Activated CD4-positive, alpha-beta T cell treated with anti-CD3 and anti-CD28 coated beads for 24 hours (primary cell): ENCODE measurements around the gene IRF7.
A peak's percentile ranks its signal among the peaks of the same experiment; 100 is the strongest.

Experiments used
- DNase-seq, 2 donors: peaks; one replicate each; pipeline ENCODE4 v3.0.0-alpha.2; 2020; ENCODE audit warnings: low read depth in 2 of 2

Gene IRF7

GRCh38 chr11:607971-608659 is 7.6 kb downstream of the IRF7 start:
- no peak for DNase-seq

- DNase-seq, result no peak
These were observed 8.6 kb downstream of the IRF7 start for GRCh38 chr11:607020-607780.

GRCh38 chr11:606245-606644 is 9.5 kb downstream of the IRF7 start:
- DNase-seq, result no peak

DNA sequence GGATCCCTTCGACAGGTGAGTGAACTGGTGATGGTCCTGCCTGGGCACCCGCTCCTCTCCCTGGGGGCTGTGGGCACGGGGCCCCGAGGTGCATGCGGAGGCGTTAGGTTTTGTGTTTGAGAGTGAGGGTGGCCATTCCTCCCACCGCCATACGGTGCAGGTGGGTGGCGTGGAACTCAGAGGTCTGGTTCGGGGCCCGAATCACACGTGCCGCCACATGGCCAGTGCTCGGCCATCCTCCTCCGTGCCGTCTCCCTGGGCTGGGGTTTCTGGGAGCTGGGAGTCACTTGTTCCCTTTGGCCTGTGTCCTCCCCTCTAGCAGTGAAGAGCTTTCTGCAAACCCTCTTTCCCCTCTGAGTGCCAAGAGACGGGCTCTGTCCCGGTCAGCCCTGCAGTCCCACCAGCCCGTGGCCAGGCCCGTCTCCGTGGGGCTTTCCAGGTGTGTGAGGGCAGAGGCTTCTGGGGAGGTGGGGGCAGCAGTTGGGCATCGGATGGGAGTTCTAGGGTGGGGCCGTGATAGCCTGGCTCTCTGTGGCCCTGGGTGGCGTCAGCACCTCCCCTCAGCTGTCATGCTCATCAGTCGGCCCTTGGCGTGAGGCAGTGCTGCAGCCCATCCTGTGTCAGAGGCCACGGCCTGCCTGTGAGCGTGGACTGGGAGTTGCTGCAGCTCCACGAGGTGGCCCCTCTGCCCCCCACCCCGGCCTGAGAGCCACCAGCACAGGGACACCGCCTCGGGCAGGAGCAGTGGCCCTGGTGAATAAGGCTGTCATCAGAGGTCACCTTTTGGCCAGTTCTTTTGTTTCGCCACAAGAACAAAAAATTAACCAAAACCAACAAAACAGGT is 10.2 kb downstream of the IRF7 start:
- no peak for DNase-seq

DNA sequence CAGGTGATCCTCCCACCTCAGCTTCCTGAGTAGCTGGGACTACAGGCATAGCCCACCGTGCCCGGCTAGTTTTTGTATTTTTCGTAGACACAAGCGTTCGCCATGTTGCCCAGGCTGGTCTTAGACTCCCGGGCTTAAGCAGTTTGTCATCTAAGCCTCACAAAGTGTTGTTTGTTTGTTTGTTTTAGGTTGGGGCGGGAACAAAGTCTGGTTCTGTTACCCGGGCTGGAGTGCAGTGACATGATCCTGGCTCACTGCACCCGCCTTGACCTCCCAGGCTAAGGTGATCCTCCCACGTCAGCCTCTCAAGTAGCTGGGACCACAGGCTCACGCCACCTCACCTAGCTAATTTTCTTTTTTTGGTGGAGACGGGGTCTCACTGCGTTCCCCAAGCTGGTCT is 12.6 kb downstream of the IRF7 start:
- DNase-seq, result no peak

DNA sequence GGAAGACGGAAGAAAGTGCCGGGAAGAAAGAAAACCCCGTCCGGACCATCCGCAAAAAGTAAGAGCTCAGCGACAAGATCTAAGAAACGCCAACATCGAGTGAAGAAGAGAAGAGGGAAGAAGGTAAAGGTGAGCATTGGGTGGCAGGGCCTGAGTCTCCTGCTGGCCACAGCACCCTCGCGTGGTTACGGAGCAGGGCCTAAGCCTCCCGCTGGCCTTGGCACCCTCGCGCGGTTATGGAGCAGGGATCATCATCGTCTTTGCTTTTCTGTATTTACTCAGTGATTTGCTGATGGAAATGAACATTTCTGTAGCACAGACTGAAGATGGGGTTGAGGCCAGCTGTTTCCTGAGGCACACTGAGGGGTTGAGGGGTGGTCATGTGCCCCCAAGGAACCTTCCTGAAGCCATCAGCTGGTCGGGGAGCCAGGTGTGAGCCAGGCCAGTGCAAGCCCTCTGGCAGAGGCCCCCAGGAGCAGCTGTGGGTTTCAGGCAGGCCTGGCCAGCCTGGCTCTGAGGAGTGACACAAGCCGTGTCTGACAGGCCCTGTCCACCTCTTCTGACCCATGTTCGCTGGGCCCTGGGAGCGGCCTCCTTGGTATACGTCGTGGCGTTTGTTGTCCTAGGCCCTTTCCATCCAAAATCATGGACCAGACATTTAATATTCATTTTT is 14.0 kb downstream of the IRF7 start:
- DNase-seq, result no peak

- no peak for DNase-seq
These were observed 17.6 kb downstream of the IRF7 start for GRCh38 chr11:598005-598680.

DNA sequence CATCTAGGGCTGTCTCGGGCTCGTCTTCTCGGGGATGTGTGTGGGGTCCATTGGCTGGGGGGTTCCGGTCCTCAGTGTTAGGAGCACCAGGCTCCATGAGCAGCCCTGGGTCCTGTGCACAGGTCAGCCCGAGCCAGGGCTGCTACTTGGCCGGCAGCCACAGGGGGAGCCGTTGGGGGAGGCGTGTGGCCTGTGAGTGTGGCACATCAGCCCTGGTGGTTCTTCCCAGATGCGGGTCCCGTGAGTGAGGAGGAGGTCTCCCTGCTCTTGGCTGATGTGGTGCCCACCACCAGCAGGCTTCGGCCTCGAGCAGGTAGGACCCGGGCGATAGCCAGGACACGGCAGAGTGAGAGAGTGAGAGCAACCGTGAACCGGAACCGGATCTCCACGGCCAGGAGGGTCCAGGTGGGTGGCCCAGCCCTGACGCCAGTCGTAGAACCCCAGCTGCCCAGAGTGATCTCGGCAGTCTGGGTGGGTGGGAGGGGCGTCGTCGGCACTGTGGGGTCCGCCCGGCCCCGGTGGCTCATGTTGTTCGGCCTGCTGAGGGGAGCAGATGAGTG is 18.5 kb downstream of the IRF7 start:
- no peak for DNase-seq

GRCh38 chr11:596374-596773 is 19.4 kb downstream of the IRF7 start:
- DNase-seq, result no peak

DNA sequence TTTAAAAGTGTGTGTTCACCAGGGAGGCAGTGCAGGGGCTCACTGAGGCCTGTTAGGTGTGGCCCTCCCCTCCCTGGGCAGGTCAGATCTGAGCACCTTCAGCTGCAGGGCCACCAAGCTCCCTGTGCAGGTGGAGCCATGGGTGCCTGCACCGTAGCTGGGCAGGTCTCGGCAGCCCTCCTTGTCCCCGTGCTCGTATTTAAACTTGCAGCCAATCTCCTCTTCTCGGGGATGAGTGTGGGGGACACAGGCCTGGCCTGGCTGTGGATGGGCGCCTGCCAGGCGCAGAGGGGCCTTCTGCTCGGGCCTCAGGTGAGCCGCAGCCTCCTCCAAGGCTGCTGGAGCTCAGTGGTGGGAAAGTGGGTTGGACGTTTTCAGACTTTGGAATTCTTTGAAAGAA is 20.4 kb downstream of the IRF7 start:
- DNase-seq, result no peak

DNA sequence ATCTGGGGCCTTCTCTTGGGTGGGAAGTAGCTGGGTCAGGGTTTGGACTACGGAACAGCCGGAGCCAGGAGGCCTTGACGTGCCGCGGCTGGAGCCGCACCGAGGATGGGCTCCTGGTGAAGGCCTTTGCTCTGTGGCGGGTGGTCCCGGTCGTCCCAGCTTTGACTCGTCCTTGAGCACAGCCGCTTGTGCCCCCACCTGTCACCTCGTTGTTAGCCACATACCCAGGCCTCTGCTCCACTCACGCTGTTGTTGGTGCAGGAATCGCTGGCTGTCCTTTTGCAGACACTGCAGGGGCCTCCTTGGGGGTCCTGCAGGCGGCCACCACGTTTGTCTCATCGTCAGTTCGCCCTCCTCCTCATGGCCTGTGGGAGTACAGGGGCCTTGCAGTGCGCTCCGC is 22.4 kb downstream of the IRF7 start:
- DNase-seq, result no peak

DNA sequence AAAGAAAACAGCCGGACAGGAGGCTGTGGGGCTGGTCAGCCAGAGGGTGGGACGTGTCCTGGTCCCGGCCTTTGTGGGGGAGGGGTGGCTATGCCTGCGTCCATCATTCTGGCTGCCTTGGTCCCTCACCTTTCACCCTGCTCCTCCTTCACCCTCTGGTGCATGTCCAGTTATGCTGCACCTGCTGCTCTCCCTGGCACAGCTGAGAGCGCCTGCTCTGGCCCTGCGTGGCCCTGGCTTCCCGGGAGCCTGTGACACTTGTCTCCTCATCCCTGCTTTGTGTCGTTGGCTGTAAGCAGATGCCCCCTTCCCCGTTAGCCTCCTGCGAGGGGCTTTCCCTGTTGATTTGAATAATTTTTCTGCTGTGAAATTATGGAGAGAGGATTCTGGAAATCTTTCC is 22.8 kb downstream of the IRF7 start:
- no peak for DNase-seq

DNA sequence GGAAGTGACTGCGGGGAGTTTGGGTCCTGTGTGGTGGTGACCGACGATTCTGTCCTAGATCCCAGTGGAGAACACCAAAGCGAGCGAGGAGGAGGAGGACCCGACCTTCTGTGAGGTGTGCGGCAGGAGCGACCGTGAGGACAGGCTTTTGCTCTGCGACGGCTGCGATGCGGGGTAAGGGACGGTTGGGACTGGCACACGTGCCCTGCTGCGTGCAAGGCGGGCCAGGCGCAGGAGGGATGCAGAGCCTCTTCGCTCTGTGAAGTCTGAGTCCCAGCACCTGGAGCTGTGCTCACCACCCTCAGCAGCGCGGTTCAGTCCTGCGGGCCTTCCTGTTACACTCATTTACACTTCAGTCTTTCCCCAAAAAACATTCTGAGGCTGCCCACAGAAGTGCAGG is 23.2 kb downstream of the IRF7 start:
- DNase-seq, result no peak

DNA sequence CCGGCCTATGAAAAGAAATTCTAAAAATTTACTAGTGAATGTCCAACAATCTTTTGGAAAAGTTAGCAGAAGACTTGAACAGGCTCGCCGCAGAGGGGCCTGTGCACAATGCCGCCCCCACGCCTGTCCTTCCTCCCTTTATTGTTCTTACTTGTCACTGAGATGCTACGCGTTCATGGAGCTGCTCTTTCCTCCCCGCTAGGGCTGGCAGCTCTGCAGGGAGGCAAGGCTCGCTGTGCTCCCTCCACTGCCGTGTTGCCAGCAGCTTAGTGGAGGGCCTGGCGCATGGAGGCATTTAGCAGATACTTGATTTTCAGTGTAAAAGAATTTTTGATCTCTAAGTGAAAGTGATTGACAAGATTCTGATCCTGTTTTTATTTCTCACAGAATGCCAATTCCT is 24.8 kb downstream of the IRF7 start:
- no peak for DNase-seq

GRCh38 chr11:589798-590197 is 26.0 kb downstream of the IRF7 start:
- no peak for DNase-seq

DNA sequence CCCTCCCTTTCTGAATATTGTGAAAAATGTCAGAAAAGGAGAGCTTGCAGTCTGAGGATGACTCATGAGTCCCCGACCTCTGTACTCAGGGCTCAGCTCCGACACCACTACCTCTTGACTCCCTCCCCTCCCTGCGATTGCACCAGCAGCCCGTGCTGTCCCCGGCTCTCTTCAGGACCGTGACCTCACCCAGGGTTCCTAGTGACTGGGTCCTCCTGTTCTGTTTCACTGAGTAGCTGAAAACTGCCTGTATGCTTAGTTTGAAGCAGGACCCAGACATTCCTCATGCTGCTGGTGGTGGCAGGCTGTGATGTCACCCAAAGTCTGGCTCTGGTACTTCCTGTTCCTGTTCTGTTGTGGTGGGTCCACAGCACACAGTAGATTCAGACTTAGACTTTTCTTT is 27.8 kb downstream of the IRF7 start:
- DNase-seq, result peak; percentile 36 to 37

GRCh38 chr11:587546-587945 is 28.2 kb downstream of the IRF7 start:
- DNase-seq, result no peak

DNA sequence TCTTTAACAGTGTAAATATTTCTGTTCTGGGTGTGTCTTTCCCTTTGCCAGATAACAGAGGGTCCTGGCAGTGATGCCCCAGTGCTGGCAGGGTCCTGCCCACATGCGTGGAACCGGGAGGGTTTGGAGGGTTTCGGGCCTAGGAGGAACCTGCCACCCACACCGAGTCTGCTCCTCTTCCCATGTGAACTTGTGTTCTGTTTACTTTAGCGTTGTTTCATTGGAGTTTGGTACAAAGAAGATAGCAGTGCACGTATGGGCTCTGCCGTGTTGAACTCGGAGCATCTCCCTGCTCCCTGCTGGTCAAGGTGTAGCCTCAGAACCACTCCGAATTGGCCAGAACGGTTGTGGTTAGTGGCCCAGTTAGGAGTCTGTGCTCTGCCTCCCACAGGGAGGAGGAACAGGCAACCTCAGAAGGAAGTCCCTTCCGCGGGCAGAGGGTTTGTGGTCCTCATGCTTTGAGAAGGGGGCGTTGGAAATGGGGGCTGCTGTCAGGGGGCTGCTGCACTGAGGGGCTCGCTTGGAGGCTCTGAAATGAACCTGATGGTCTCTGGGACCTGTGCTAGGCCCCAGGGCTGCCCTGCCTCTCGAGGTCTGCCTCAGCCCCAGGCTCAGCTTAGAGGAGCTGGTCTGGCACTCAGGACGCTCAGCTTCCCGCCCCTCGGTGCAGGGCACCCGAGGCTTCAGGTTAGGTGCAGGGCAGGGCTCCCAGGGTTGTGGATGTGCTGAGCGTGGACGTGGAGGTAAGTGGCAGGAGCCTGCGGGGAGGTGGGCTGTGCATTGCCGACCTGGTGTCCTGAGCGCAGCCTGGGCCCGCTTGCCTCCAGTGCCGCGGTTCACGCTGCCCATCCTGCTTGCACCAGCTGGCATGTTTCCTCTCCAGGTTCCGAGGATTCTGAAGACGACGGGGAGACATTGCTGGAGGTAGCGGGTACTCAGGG is 29.1 kb downstream of the IRF7 start:
- DNase-seq, result no peak

- DNase-seq, result no peak
These were observed 31.5 kb downstream of the IRF7 start for GRCh38 chr11:584287-584686.

DNA sequence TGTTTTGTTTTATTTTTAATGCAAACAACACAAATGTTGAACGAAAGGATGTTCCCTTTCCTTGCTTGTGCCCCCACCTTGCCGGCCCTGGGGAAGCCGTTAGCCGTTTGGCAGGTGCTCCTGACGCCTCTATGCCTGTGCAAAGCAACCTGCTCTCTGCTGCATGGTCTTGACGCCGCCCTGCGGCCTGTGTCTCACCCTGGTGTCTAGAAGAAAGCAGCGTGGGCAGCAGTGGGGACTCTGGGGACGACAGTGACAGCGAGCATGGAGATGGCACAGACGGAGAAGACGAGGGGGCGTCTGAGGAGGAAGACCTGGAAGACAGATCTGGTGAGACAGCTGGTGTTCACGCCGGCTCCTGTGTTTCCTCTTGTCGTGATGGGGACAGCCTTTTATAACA is 34.0 kb downstream of the IRF7 start:
- no peak for DNase-seq
